Stimulated activated CD4-positive, alpha-beta T cell treated with anti-CD3 and anti-CD28 coated beads, Interleukin-15, amount 100 ng/mL, for 1 hour (primary cell): ENCODE measurements around the gene GTF2F1.
A peak's percentile ranks its signal among the peaks of the same experiment; 100 is the strongest.
"Not testable (repeated sequence)": the region's sequence is repeated elsewhere in the genome, so short reads cannot be mapped to it uniquely, and the experiment has no call there.

Source experiments
- DNase-seq, 2 donors: peaks; one replicate each; pipeline ENCODE4 v3.0.0-alpha.2; 2020; ENCODE audit warnings: low read depth in 1 of 2, low spot score in 1 of 2

GTF2F1 gene

DNA sequence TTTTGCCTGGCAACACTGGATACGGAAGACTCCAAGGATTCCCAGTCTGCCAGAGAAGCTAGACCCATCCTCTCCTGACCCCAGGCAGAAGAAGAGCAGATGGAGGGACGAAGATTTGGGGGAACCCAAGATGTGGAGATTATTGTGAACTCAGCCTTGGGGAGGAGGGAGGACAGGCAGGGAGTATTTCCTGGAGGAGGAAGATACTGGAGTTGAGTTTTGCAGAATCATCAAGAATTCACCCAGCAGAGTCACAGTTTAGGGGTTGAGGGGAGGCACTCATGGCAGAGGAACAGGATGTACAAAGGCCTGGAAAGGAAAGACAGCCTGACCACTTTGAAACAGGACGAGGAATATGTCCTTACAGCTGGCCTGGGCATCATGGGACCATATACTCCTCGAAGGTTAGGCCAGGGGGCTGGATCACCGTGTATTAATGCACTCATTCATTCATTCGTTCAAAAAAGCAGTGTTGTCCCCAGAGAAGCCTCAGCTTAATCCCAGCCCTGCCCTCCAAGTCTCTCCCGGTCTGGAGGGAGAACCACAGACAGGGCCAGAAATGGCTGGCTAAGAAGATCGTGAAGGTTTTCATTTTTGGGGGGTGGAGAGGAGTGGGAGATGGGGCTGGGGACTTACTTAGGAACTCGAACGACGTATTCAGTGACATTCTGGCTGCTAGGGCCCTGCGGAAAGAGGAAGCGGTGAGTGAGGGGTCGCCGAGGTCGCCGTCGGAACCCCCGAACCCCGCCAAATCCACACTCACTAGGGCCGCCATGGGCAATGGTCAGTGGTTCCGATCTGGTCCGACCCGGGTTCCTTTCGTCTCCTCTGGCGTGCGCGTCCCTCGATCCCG lies 517 bp downstream of the GTF2F1 start:
- DNase-seq = no peak

DNA sequence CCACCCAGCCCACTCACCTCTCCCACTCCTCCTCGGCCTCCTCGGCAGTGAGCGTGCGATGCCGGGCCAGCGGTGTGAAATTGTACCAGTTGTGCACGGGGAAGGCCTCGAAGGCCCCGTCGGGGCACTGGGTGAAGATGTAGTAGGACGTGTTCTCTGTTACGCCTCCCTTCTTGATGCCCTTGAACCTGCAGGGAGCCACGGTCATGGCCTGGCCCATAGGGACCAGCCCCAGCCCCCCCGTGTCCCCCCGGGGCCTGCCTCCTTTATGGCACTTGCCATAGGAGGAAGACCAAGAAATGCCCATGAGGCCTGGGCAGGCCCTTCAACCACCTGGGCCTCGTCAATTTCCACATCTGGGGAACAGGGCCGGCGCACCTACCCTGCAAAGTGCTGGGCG lies 5.6 kb downstream of the GTF2F1 start:
- no peak for DNase-seq

DNA sequence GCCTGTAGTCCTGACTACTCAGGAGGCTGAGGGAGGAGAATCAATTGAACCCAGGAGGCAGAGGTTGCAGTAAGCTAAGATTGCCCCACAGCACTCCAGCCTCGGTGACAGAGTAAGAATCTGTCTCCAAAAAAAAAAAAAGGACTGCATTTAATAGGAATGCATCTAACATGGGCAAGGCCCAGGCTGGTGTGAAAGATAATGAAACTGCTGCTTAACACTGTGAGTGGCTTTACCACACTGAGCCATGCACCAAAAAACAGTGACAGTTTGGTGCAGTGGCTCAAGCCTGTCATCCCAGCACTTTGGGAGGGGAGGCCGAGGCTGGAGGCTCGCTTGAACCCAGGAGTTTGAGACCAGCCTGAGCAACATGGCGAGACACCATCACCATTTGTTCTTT lies 8.6 kb downstream of the GTF2F1 start:
- no peak for DNase-seq

DNA sequence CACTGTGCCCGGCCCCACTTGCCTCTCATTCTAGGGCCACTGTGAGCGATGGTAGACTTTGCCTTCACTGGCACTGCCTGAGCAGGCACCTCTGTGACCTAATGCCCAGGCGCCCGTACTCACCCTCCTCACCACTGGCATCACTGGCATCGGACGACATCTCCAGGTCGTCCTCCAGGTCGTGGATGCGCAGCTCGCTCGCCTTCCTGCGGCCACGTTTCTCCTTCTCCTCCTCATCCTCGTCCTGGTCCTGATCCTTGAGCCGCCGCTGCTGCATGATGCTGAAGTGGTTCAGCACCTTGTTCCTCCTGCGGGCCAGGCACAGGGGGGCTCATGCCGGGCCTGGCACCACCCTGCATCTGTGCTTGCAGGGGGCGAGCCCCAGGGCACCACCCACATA lies 9.8 kb downstream of the GTF2F1 start:
- no peak for DNase-seq

DNA sequence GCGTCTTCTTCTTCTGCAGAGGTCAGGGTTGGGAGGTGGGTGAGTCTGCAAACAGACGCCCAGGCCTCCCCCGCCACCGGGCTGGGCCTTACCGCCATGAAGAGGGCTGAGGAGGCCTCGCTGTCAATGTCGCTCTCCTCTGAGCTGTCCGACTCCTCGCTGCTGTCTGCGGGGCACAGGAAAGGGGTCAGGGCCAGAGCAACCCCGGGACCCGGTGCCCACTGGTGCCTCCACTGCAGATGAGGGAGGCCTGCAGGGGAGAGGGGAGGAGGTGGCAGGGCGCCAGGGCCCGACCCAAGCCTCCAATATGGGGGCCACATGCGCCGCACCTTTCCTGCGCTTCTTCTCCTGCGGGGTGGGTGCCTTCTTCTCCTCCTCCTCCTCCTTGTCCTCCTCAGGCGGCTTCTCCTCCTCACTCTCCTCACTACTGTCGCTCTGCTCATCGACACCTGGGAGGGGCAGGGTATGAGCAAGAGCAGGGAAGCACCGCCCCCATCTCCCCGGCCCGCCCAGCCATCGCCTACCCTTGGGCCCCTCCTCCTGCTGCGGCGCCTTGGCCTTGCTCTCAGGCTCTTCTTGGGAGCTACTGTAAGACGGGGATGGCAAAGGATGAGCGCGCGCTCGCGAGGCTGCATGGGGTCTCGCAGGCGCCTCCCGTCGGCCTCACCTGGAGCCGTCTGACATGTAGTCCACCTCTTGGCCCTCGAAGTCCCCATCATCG lies 11.8 kb downstream of the GTF2F1 start:
- DNase-seq = no peak

DNA sequence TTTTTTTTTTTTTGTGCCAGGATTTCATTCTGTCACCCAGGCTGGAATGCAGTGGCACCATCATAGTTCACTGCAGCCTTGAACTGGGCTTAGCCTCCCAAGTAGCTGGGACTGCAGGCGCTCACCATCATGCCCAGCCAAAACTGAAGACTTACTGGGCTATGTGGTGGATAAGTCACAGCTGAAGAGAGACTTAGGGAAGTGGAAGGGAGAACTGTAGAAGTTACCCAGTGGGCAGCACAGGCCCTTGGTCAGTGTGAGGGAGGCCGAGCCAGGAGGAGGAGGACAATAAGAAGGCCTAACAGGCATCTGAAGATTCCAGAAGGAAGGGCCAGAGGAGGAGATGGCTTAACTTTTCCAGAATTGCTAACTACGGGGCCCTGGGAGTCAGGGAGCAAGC lies 13.2 kb downstream of the GTF2F1 start:
- no peak for DNase-seq

DNA sequence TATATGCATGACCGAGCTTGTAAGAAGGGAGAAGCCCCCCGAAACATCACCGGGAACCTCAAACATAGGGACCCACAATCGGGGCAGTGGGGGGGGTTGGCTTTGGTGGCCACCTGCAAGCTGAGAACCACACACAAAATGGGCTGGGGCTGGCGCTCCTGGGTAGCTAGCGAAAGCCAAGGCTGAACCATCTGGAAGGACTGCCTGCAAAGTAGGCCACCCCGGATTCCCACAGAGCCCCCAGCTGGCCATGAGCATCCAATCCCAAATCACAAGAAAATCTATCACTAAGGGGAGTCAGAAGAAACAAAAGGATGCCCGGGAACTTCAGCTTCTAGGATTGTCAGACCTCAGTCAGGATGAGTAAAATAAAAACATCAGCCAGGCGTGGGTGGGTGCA lies 14.5 kb downstream of the GTF2F1 start:
- DNase-seq = no peak

DNA sequence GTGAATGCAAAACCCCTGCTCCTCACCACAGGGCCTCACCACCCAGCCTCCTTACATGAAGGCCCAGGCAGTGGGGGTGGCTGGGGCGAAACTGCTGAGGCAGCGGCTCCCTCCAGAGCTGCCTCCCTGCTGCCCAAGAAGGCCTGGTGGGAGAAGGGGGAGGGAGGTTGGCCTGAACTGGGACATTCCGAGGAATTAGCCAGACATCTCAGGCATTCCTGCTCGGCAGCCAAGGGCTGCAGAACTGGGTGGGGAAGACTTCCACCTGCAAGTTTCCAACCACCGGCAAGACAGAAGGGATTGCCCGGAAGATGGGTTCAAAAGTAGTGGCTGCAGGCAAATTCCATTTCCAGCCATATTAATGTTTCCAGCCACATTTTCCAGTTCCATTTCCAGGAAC lies 14.9 kb downstream of the GTF2F1 start:
- no peak for DNase-seq

DNA sequence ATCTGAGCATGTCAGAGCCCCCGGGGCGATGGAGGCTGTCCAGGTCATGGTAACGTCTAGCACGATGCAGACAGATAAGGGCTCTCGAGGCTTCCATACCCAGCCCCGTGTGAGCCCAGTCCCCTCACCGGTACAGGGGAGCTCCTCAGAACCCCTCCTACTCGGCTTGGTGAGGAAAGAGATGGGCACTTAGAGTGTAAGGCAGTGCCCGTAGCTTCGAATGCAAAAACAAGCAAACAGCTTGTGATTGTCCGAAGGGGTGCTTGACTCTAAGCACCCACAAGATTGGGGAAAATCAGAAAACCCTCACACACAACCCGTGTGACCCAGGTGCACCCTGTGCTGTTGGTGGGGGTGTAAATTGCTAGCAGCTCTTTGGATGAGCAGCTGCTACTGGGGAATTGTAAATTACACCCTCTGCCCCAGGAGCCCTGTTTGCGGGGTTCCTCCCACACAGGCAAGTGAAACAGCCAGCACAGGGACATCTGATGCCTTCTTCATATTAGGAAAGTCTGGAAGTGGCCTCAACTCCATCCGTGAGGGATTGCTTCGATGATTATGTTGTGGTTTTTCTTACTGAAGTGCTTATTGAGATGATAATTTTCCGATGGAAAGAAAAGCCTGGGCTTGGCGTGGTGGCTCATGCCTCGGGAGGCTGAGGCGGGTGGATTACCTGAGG lies 16.3 kb downstream of the GTF2F1 start:
- no peak for DNase-seq

DNA sequence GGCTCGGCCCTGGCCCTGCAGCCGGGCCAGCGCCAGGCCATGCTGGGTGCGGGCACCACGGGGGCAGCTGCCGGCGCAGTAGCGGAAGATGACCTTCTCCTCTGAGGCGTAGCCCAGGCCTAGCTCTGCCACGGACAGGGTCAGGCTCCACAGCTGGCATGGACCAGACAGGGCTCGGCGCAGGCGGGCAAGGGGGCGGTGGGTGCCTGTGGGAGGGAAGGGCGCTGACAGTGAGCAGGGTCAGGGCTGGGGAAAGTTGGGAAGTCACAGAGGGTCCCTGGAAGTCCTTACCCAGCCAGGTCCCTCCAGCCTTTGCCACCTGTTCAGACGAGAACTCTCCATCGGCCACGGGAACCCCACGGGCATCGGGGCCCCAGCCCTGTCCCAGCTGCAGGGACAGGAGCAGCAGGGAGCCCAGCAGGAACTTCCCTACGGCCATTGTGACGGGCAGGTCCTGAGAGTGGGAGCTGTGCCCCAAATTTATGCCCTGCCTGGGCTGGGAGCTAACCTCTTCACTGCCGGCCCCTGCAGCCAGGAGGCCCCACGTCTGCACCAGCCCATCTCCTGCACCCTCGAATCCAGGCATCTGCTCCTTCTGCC lies 17.5 kb downstream of the GTF2F1 start, which contains the start of gene PSPN:
TSS of gene PSPN (minus strand) at position 523 of the 600 bp plus-strand sequence. CDS start at position 439, 84 bp downstream.
- no peak for DNase-seq

DNA sequence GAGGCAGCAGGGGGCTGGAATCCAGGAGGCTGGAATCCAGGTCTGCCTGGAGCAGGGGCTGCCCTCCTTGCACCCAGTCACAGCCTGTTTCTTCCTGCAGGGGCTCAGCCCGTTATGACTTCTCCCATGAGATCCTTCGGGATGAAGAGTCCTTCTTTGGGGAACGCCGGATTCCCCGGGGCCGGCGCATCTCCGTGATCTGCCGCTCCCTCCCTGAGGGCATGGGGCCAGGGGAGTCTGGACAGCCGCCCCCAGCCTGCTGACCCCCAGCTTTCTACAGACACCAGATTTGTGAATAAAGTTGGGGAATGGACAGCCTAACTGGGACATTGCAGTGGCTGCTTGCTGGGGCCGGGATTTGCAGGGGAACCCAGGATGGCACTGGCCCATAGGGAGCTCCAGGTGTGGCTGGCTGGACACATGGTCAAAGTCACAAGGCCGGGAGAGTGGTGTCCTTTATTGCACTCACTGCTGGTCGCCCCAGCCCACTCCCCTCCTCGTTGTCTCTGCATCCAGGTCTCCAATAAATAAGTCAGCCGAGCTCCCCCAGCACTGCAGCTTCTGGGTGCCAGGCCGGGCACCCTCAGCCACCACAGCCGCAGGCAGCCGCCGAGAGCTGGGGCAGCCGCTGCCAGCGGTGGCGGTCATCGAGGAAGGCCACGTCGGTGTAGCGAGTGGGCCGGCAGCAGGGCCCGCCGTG lies 18.1 kb downstream of the GTF2F1 start:
- DNase-seq = no peak

DNA sequence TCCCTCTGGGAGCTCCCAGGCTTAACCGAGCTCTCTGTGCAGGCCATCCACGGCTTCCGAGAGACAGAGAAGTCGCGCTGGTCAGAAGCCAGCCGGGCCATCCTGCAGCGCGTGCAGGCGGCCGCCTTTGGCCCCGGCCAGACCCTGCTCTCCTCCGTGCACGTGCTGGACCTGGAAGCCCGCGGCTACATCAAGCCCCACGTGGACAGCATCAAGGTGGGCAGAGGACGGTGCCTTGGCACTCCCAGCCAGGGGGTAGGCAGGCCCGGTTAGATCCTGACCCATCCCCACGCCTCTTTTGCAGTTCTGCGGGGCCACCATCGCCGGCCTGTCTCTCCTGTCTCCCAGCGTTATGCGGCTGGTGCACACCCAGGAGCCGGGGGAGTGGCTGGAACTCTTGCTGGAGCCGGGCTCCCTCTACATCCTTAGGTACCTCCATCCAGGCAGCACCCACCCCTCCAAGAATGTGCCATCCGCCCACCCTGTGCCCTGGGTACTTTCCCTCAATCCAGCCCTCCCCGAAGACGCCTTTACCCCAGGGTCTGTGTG lies 18.7 kb downstream of the GTF2F1 start:
- DNase-seq = no peak

DNA sequence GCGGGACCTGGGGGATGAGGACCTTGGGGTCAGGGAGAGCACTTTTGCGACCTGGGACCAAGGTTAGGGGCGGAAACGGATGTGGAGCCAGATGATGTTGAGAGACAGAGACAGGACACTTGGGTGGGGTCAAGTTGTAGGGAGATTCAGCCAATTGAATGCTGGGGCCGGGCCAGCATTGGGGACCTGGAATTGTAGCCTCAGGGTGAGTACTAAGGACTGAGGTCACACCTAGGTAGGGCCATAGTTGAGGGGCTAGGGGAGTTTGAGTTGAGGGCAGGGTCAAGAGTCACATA lies 19.2 kb downstream of the GTF2F1 start:
- no peak for DNase-seq

DNA sequence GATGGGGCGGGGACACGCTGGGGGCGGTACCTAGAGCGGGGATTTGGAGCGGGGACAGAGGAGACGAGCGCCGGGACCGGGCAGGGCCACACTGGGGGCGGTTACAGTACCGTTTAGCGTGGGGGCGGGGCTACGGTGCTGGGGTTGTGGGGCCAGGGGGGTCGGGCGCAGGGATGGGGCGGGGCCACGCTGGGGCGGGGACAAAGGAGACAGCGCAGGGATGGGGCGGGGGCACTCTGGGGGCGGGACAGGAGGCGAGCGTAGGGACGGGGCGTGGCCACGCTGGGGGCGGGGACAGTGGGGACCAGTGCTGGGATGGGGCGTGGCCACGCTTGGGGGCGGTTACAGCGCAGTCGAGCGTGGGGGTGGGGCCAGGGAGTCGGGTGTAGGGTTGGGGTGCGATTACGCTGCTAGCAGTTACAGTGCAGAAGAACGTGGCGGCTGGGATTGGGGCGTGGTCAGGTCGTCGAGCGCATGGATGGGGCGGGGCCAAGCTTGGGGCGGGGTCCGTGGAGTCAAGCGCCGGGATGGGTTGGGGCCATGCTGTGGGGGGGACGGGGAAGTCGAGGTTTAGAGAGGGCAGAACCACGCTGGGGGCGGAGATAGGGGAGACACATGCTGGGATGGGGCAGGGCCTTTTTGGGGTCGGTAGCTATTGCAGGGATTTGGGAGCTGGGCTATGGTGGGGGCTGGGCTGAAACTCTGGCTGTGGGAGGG lies 19.7 kb downstream of the GTF2F1 start:
- peak; percentile 95 to 99 for DNase-seq

DNA sequence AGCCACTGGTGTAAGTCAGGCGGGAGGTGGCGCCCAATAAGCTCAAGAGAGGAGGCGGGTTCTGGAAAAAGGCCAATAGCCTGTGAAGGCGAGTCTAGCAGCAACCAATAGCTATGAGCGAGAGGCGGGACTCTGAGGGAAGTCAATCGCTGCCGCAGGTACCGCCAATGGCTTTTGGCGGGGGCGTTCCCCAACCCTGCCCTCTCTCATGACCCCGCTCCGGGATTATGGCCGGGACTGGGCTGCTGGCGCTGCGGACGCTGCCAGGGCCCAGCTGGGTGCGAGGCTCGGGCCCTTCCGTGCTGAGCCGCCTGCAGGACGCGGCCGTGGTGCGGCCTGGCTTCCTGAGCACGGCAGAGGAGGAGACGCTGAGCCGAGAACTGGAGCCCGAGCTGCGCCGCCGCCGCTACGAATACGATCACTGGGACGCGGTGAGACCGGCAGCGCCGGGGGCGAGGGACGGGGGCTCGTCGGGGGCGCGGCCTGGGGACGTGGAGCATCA lies 20.3 kb downstream of the GTF2F1 start, which contains the start of gene ALKBH7:
TSS of gene ALKBH7 (plus strand) at position 201 of the 502 bp plus-strand sequence. CDS start at position 228, 27 bp downstream.
- DNase-seq = peak; percentile 76 to 89

DNA sequence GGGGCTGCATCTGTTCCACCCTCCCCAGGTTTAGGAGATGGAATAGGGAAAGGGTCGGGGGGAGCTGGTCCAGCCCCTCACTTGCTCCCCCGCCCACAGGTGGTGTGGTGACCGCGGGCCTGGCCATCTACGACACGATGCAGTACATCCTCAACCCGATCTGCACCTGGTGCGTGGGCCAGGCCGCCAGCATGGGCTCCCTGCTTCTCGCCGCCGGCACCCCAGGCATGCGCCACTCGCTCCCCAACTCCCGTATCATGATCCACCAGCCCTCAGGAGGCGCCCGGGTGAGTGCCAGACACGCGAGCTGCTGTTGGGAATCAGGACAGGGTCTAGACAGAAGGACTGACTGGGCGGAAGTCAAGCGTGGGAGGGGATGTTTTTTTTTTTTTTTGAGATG lies 28.6 kb downstream of the GTF2F1 start:
- no peak for DNase-seq

DNA sequence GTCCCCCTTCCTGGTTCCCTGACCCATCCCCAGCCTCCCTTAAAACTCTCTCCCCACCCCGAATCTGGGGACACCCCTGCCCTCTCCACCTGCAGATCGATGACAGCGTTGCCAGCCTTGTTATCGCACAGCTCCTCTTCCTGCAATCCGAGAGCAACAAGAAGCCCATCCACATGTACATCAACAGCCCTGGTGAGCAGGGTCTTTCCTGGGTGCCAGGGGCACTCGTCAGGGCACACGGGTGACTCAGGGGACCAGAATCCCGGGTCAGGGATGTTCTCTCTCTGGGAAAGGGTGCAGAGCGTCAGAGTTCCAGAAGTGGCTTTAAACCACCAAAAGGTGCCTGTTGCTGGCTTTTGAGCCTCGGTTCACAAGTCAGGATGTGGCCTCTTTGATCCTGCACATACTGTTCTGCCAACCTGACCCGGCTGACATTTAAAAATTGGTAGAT lies 30.6 kb downstream of the GTF2F1 start:
- DNase-seq = no peak

DNA sequence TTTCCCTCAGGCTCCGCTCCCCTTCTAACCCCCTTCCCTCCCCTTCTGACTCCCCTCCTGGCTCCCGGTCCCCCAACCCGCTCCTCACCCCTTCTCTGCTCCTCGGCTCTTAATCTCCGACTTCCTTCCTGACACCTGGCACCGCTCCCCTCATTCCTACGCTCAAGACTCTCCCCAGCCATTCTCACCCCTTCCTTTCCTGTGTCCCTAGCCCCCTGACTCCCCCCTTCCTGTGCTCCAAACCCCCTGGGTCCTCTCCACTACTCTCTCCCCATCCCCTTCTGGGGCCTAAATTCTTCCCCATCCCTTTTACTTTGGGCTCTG lies 31.0 kb downstream of the GTF2F1 start:
- DNase-seq = no peak

DNA sequence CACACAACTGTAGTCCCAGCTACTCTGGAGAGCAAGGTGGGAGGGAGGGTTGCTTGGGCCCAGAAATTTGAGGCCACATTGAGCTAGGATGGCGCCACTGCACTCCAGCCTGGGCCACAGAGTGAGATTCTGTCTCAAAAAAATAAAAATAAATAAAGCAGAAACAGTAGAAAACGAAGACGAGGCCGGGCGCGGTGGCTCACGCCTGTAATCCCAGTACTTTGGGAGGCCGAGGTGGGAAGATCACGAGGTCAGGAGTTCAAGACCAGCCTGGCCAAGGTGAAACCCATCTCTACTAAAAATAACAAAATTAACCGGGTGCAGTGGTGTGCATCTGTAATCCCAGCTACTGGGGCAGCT lies 32.1 kb downstream of the GTF2F1 start:
- DNase-seq = not testable (repeated sequence)

DNA sequence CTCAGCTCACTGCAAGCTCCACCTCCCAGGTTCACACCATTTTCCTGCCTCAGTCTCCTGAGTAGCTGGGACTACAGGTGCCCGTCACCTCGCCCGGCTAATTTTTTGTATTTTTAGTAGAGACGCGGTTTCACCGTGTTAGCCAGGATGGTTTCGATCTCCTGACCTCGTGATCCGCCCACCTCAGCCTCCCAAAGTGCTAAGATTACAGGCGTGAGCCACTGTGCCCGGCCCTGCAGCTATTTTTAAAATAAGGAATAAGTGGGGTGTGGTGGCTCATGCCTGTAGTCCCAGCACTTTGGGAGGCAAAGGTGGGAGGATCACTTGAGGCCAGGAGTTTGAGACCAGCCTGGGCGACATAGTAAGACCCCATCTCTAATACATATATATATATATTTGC lies 32.5 kb downstream of the GTF2F1 start:
- not testable (repeated sequence) for DNase-seq
